ENCODE measurements around the gene FAM124B. TPM values are rescaled to one million over a fixed set of nuclear protein-coding genes. Genes with fewer than 3 reads are reported as not detected.

Gene FAM124B
- total and polyA plus RNA-seq, 4 donors, result 0.30 to 2.5 (median 0.42) TPM

DNA sequence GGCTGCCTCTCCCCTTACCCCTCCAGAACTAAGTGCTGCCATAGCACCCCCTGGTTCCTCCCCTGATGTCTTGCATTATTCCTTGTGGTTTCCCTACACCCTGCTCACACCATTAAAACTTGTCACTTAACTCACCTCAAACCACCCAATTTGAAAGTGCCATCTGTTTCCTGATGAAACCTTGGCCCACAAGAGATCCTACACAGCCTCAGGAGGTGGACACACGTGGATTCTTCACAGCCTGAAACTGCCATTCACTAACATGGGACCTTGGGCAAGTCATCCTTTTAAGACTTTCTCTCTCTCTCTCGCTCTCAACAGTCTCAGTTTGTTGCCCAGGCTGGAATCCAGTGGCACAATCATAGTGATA lies 27.5 kb upstream of the FAM124B start:
- Histone ChIP-seq H3K36me3 (ENCODE audit: control insufficient read depth in 4 of 4, insufficient read depth in 3 of 4, low read depth in 1 of 4, low read length in 3 of 4) (no peaks in the 10 kb centered on the region), H3K4me3 (ENCODE audit: low read depth in 1 of 3, low read length in 3 of 3) (no peak overlapping the region), H3K27me3 (ENCODE audit: control insufficient read depth in 4 of 4, insufficient read depth in 4 of 4, low read length in 3 of 4) (no peaks in the 10 kb centered on the region), H3K4me1 (ENCODE audit: control insufficient read depth in 4 of 4, insufficient read depth in 4 of 4, low read length in 3 of 4) (no peaks in the 10 kb centered on the region), H3K9me3 (ENCODE audit: control insufficient read depth in 4 of 4, low read length in 3 of 4) (no peaks in the 10 kb centered on the region), H3K9ac (ENCODE audit: low read depth in 1 of 2, low read length in 2 of 2) (no peak overlapping the region), H3K27ac (ENCODE audit: low read depth in 1 of 2, low read length in 2 of 2) (no peak overlapping the region)
- TF ChIP-seq SP1 (IDR thresholded peaks at IDR 0.05), result no peak
- TF ChIP-seq, protein P1, sequence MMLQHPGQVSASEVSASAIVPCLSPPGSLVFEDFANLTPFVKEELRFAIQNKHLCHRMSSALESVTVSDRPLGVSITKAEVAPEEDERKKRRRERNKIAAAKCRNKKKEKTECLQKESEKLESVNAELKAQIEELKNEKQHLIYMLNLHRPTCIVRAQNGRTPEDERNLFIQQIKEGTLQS (IDR thresholded peaks at IDR 0.05), result no peak
- TF ChIP-seq JUND (IDR thresholded peaks at IDR 0.05), result no peak
- no peak for TF ChIP-seq TAF1 (conservative IDR thresholded peaks at IDR 0.05)
- no peak for TF ChIP-seq YY1 (IDR thresholded peaks at IDR 0.05)
- 56% methylated on average over 2 of the region's 2 CpGs for WGBS
- DNase-seq (ENCODE audit: low spot score), result no peak

- H3K4me1 ChIP-seq (ENCODE audit: control insufficient read depth in 4 of 4, insufficient read depth in 4 of 4, low read length in 3 of 4), result no peaks in the 10 kb centered on the region
- H3K9ac ChIP-seq (ENCODE audit: low read depth in 1 of 2, low read length in 2 of 2), result no peak overlapping the region
- DNase-seq (ENCODE audit: low spot score), result no peak
- no peak overlapping the region for H3K4me3 ChIP-seq (ENCODE audit: low read depth in 1 of 3, low read length in 3 of 3)
- H3K9me3 ChIP-seq (ENCODE audit: control insufficient read depth in 4 of 4, low read length in 3 of 4), result no peaks in the 10 kb centered on the region
- TF ChIP-seq SP1 (IDR thresholded peaks at IDR 0.05) (no peak), GABPA (IDR thresholded peaks at IDR 0.05 in 1 of 2, conservative IDR thresholded peaks at IDR 0.05 in 1 of 2) (no peak), NR2F2 (IDR thresholded peaks at IDR 0.05) (no peak), HNF4A (conservative IDR thresholded peaks at IDR 0.05) (no peak), HNF4G (IDR thresholded peaks at IDR 0.05) (no peak), FOXA1 (IDR thresholded peaks at IDR 0.05) (no peak), FOXA2 (IDR thresholded peaks at IDR 0.05) (no peak), RXRA (IDR thresholded peaks at IDR 0.05) (no peak), YY1 (IDR thresholded peaks at IDR 0.05) (no peak), MAX (IDR thresholded peaks at IDR 0.05) (no peak), ZBTB33 (IDR thresholded peaks at IDR 0.05) (no peak), RAD21 (IDR thresholded peaks at IDR 0.05) (no peak), TAF1 (conservative IDR thresholded peaks at IDR 0.05) (no peak)
- TF ChIP-seq, protein P2, sequence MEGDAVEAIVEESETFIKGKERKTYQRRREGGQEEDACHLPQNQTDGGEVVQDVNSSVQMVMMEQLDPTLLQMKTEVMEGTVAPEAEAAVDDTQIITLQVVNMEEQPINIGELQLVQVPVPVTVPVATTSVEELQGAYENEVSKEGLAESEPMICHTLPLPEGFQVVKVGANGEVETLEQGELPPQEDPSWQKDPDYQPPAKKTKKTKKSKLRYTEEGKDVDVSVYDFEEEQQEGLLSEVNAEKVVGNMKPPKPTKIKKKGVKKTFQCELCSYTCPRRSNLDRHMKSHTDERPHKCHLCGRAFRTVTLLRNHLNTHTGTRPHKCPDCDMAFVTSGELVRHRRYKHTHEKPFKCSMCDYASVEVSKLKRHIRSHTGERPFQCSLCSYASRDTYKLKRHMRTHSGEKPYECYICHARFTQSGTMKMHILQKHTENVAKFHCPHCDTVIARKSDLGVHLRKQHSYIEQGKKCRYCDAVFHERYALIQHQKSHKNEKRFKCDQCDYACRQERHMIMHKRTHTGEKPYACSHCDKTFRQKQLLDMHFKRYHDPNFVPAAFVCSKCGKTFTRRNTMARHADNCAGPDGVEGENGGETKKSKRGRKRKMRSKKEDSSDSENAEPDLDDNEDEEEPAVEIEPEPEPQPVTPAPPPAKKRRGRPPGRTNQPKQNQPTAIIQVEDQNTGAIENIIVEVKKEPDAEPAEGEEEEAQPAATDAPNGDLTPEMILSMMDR (IDR thresholded peaks at IDR 0.05; ENCODE audit: low read depth, low read length, missing input control), result no peak
- TF ChIP-seq, protein P1 (IDR thresholded peaks at IDR 0.05), result no peak
- no peaks in the 10 kb centered on the region for H3K27me3 ChIP-seq (ENCODE audit: control insufficient read depth in 4 of 4, insufficient read depth in 4 of 4, low read length in 3 of 4)
- H3K36me3 ChIP-seq (ENCODE audit: control insufficient read depth in 4 of 4, insufficient read depth in 3 of 4, low read depth in 1 of 4, low read length in 3 of 4), result no peaks in the 10 kb centered on the region
- WGBS, result 72% methylated on average over 3 of the region's 3 CpGs
- H3K27ac ChIP-seq (ENCODE audit: low read depth in 1 of 2, low read length in 2 of 2), result no peak overlapping the region
Measured at GRCh38 chr2:224428787-224429440, 27.0 kb upstream of the FAM124B start.
